NCI-H510A treated with DMSO at 0.1 percent for 48 hours (cell line): ENCODE results near the gene SKI.
"Not testable (repeated sequence)": the region's sequence is repeated elsewhere in the genome, so short reads cannot be mapped to it uniquely, and the experiment has no call there.

Experiments
- DNase-seq: peaks from one replicate; lab custom pipeline; 2025; lab: John Stamatoyannopoulos, UW

Gene SKI

GRCh38 chr1:2292725-2293450, 64.8 kb downstream of the SKI start:
- no peak for DNase-seq

GRCh38 chr1:2294033-2294724, 66.1 kb downstream of the SKI start:
- DNase-seq = no peak

DNA sequence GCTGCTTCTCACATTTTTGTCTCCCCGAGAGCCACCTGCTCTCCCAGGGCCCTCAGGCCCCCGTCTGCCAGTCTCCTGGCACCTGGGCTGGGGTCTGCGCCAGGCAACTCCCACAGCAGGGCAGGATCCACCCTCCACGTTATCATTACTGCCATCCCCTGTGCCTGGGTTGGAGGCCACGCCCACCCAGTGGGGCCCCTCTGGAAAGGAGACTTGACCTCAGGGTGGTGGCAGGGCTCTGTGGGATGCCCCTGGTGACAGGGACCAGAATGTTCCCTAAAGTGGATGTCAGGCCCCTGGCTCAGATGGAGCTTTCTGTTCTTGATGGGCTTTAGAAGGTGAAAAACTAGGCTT, 66.6 kb downstream of the SKI start:
- DNase-seq = no peak

GRCh38 chr1:2295526-2295925, 67.4 kb downstream of the SKI start:
- no peak for DNase-seq

DNA sequence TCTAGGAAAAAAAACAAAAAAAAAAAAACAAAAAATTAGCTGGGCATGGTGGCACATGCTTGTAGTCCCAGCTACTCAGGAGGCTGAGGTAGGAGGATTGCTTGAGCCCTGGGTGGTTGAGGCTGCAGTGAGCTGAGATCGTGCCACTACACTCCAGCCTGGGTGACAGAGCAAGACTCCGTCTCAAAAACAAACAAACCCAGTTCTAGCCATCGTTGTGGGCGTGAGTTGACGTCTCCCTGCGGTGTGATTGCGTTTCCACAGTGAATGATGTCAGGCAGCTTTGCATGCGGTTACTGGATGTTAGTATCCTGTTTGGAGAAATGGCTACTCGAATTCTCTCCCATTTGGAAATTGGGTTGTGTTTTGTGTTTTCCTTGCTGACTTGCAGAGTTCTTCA, 68.1 kb downstream of the SKI start:
- DNase-seq = not testable (repeated sequence)

- DNase-seq = no peak
These were observed 68.5 kb downstream of the SKI start for GRCh38 chr1:2296614-2297013.

DNA sequence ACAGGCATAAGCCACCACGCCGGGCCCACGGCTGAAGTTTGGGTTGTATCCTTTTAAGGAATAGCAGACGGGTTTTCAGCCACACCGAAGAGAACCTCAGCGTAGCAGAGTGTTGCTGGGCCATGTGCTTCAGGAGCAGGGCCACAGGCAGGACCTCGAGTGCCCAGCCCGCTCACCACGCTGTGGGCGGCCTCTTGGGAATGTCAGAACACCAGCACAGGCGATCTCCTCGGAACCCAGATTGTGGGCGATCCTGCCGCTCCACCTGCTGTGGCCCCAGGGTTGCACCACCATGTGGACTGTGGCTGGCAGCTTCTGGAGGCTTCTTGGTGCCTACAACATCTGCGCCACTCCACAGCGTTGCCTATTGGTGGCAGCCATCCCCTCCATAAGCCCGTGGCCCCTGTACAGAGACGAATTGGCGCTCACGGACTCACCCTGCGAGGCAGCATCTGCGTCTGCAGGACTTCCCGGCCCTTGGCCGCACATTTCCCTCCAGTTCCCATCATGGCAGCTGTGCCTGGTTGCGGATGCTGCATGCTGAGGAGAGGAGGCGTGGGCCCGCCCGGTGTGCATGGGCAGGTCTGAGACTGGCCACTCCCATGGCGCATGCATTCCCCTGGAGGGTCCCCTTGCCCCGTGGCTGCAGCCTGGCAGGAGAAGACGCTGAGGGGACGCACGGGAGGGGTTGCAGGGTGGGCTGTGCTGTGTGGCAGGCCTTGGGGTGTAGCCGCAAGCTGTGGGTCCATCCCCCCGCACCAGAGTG, 69.3 kb downstream of the SKI start:
- DNase-seq = no peak

DNA sequence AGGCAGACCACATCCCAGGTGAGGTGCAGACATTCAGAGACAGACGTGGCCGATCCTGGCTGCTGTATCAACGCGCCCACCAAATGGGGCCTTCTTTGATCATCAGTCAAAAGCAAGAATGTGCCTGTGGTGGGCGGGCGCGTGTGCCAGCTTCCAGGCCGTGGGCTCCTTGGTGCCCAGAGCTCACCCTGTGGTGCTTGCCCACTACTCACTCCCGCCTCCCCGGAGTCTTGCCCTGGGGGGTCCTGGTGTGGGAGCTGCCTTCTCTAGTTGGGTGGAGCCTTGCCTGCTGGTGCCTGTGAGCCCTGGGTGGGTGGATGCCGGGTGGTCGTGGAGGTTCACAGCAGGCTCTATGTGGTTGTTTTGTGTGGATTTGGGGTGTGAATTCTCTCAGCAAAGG, 70.6 kb downstream of the SKI start:
- no peak for DNase-seq

- DNase-seq = no peak
These were observed 71.1 kb downstream of the SKI start for GRCh38 chr1:2299131-2299627.

- no peak for DNase-seq
These were observed 72.1 kb downstream of the SKI start for GRCh38 chr1:2300004-2300771.

DNA sequence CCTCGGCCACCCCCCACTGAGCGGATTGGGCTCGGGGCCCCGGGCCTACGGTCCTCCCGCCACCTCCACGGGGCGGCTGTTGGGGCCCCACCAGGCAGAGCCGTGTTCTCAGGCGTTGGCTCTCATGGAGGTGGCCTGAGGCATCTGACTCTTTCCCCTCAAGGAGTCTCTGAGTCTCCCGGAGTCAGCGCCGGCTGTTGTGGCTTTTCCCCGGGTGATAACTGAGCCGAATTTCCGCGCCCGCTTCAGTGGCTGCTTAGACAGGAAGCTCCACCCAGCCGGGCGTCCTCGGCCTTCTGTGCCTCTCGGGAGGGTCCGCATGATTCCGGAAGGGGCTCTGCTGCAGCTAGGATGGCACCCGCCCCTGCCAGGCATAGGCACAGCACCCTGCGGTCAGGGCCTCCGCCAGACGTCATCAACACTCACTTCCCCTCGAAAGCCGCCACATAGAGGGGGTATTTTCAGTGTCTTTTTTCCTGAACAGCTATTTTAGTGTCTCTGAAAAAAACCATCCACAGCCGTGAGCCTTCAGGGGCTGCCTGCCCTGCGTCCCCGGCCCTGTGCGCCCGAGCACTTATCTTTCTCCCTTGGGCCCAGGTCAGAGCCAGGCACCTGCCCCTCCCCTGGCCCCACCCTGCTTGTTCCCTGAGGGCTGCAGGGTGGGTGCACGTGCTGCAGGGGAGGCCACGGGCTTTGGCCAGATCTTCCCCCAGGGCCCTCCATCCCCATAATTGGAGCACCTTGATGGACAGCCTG, 72.9 kb downstream of the SKI start:
- no peak for DNase-seq

DNA sequence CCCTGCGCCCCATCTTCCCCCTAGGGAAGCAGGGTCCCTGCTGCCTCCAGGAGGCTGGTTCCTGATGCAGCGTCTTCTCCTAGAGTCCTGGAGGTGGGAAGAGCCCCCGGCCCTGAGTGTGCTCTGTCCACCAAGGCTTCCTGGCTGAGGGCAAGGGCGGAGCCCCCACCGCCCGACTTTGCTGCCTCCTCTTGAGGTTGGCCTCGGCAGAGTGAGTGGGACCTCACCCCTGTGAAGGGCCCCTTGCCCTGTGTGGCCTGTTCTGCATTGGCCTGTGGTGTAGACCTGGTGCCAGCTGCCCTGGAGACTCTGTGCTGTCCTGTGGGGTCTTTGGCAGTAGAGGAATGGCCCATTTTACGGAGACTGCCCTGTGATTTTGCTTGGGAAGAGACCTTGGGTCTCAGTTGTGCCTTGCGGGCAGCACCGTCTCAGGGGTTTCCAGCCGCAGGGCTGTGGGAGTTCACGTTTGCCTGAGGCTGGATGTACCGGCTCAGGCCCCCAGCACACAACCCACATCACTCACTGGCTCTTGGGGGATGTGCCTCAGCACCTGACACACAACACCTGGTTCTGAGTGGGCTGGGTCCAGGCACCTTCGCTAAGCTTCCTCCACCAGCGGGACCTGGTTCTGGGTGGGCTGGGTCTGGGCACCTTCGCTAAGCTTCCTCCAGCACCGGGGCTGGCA, 73.6 kb downstream of the SKI start:
- DNase-seq = no peak

GRCh38 chr1:2302292-2302925, 74.3 kb downstream of the SKI start:
- DNase-seq = no peak

- no peak for DNase-seq
These were observed 75.1 kb downstream of the SKI start for GRCh38 chr1:2303016-2303775.

DNA sequence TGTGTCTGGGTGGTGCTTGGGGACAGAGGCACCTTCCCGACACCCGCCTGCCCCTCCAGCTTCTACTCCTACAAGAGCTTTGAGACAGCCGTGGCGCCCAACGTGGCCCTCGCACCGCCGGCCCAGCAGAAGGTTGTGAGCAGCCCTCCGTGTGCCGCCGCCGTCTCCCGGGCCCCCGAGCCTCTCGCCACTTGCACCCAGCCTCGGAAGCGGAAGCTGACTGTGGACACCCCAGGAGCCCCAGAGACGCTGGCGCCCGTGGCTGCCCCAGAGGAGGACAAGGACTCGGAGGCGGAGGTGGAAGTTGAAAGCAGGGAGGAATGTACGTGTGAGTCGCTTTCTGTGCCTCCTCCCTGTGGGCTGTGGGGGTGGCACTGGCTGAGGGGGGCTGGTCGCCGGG, 75.7 kb downstream of the SKI start:
- DNase-seq = no peak

DNA sequence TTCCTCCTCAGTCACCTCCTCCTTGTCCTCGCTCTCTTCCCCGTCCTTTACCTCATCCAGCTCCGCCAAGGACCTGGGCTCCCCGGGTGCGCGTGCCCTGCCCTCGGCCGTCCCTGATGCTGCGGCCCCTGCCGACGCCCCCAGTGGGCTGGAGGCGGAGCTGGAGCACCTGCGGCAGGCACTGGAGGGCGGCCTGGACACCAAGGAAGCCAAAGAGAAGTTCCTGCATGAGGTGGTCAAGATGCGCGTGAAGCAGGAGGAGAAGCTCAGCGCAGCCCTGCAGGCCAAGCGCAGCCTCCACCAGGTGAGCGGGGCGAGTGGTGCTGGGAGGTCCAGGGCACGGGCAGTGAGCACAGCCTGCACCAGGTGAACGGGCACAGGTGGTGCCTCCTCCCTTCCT, 76.2 kb downstream of the SKI start:
- no peak for DNase-seq

DNA sequence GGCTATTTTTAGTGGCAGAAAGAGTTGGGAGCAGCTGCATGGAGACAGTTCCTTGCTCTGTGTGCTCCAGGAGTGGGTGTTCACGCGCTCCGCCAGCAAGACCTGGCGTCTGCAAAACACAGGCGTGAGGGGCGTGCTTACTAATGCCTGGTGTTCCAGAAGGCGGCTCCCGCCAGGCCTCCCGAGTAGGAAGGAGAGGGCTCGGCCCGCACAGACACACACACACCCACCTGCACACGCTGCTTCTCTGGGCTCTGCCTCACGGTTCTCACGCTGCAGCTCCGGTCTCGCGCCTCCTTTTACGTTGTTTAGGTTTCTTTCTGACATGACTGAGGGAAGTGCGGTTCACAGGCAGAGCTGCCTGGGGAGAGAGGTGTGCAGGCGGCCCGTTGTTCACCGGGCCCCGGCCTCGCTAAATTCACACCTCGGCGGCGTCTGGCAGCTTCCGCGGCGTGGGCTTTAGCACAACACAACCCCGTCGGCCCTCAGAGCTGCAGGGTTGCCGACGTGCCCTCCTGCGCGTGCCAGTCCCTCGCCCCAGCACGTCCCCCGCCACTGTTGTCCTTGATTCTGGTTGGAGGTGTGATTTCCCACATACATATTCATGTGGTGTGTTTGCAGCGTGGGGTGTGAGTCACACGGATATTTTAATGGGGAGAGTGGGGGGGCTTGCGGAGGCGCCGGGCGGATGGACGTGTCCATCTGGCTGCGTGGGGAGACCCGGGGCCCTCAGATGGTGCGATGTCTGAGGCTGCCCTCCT, 77.0 kb downstream of the SKI start:
- DNase-seq = no peak

- no peak for DNase-seq
These were observed 78.2 kb downstream of the SKI start for GRCh38 chr1:2306151-2306978.
